ENCODE data around the gene COL6A3. TPM values are rescaled to one million over a fixed set of nuclear protein-coding genes. Genes with fewer than 3 reads are reported as not detected.
A peak's percentile ranks its signal among the peaks of the same experiment; 100 is the strongest.

COL6A3 gene
- 0.03 TPM in 1 of 2 replicates, not detected in the other for total RNA-seq (2014; rRNA removed; shearing (Covaris generic))

- no peak for DNase-seq (ENCODE audit: low spot score)
Measured at GRCh38 chr2:237413777-237414661, at the start of gene COL6A3. Gene COL6A3 (minus strand): TSS chr2:237414164. CDS start chr2:237396817, 17,347 bp downstream.

- peak; percentile 15 for DNase-seq (ENCODE audit: low spot score)
Measured at GRCh38 chr2:237459741-237460174, 45.8 kb upstream of the COL6A3 start.

- no peak for DNase-seq (ENCODE audit: low spot score)
Measured at GRCh38 chr2:237459226-237459625, 45.3 kb upstream of the COL6A3 start.

GRCh38 chr2:237458519-237458918 is 44.6 kb upstream of the COL6A3 start:
- no peak for DNase-seq (ENCODE audit: low spot score)

- no peak for DNase-seq (ENCODE audit: low spot score)
Measured at GRCh38 chr2:237457388-237457941, 43.5 kb upstream of the COL6A3 start.

- no peak for DNase-seq (ENCODE audit: low spot score)
Measured at GRCh38 chr2:237456200-237456843, 42.4 kb upstream of the COL6A3 start.

- no peak for DNase-seq (ENCODE audit: low spot score)
Measured at GRCh38 chr2:237455764-237456163, 41.8 kb upstream of the COL6A3 start.

- no peak for DNase-seq (ENCODE audit: low spot score)
Measured at GRCh38 chr2:237453671-237454070, 39.7 kb upstream of the COL6A3 start.

- no peak for DNase-seq (ENCODE audit: low spot score)
Measured at GRCh38 chr2:237452861-237453260, 38.9 kb upstream of the COL6A3 start.

- DNase-seq (ENCODE audit: low spot score): no peak
Measured at GRCh38 chr2:237451643-237452469, 37.9 kb upstream of the COL6A3 start.

GRCh38 chr2:237450583-237450982 is 36.6 kb upstream of the COL6A3 start:
- no peak for DNase-seq (ENCODE audit: low spot score)

- no peak for DNase-seq (ENCODE audit: low spot score)
Measured at GRCh38 chr2:237450108-237450507, 36.1 kb upstream of the COL6A3 start.

- DNase-seq (ENCODE audit: low spot score): no peak
Measured at GRCh38 chr2:237449193-237449881, 35.4 kb upstream of the COL6A3 start.

GRCh38 chr2:237448626-237449025 is 34.7 kb upstream of the COL6A3 start:
- DNase-seq (ENCODE audit: low spot score): no peak

GRCh38 chr2:237448171-237448570 is 34.2 kb upstream of the COL6A3 start:
- no peak for DNase-seq (ENCODE audit: low spot score)

GRCh38 chr2:237447496-237447895 is 33.5 kb upstream of the COL6A3 start:
- DNase-seq (ENCODE audit: low spot score): no peak

GRCh38 chr2:237446338-237446665 is 32.3 kb upstream of the COL6A3 start:
- DNase-seq (ENCODE audit: low spot score): no peak

GRCh38 chr2:237445611-237446337 is 31.8 kb upstream of the COL6A3 start:
- DNase-seq (ENCODE audit: low spot score): no peak

GRCh38 chr2:237444071-237444470 is 30.1 kb upstream of the COL6A3 start:
- DNase-seq (ENCODE audit: low spot score): no peak

- DNase-seq (ENCODE audit: low spot score): no peak
Measured at GRCh38 chr2:237441605-237442274, 27.8 kb upstream of the COL6A3 start.
